ENCODE results near the gene PCDH9.

DNA sequence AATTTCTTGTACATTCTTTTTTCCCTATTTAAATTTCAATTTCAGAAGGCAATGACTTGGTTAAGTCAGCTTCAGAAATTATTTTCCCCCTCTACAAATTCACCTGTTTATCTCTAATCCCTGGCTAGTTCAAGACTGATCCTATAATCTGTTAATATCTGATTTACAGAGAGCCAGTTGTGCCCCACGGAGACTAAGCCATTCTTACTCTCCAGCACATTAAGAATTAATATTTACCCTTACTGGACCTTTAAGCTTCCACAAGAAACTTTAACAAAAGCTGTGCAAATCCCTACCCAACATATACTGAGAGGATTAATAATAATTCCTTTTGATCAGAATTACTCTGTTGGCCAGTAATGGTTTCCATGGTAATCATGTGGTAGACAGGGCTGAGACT, 786.2 kb downstream of the PCDH9 start:
- TF ChIP-seq, protein P1, sequence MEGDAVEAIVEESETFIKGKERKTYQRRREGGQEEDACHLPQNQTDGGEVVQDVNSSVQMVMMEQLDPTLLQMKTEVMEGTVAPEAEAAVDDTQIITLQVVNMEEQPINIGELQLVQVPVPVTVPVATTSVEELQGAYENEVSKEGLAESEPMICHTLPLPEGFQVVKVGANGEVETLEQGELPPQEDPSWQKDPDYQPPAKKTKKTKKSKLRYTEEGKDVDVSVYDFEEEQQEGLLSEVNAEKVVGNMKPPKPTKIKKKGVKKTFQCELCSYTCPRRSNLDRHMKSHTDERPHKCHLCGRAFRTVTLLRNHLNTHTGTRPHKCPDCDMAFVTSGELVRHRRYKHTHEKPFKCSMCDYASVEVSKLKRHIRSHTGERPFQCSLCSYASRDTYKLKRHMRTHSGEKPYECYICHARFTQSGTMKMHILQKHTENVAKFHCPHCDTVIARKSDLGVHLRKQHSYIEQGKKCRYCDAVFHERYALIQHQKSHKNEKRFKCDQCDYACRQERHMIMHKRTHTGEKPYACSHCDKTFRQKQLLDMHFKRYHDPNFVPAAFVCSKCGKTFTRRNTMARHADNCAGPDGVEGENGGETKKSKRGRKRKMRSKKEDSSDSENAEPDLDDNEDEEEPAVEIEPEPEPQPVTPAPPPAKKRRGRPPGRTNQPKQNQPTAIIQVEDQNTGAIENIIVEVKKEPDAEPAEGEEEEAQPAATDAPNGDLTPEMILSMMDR (conservative IDR thresholded peaks at IDR 0.05; ENCODE audit: low read depth, low read length): no peak
- TF ChIP-seq BHLHE40 (IDR thresholded peaks at IDR 0.05; ENCODE audit: low read depth, low read length): no peak
- no peak for TF ChIP-seq POLR2A (IDR thresholded peaks at IDR 0.05; ENCODE audit: low read depth, low read length)
- TF ChIP-seq, protein P2, sequence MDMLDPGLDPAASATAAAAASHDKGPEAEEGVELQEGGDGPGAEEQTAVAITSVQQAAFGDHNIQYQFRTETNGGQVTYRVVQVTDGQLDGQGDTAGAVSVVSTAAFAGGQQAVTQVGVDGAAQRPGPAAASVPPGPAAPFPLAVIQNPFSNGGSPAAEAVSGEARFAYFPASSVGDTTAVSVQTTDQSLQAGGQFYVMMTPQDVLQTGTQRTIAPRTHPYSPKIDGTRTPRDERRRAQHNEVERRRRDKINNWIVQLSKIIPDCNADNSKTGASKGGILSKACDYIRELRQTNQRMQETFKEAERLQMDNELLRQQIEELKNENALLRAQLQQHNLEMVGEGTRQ (IDR thresholded peaks at IDR 0.05; ENCODE audit: low read depth, low read length): no peak
- TF ChIP-seq RCOR1 (IDR thresholded peaks at IDR 0.05; ENCODE audit: insufficient replicate concordance, low read length): no peak
- TF ChIP-seq MAFK (IDR thresholded peaks at IDR 0.05; ENCODE audit: low read depth, low read length): no peak

Measured in IMR-90 (cell line).